K562 (cell line): ENCODE measurements around the gene ADAMTSL3. TPM values are rescaled to one million over a fixed set of nuclear protein-coding genes. Genes with fewer than 3 reads are reported as not detected.

ENCODE experiments used
- ATAC-seq: fragments of 200-7000 bp; cut with Tn5 transposase; 3 replicates; pipeline ENCODE4 v1.9.1; 2020; ENCODE audit warnings: moderate library complexity
- BruUV-seq: library from RNA; stranded (reverse); fragments of 400-500 nt; replicated peaks from 2 replicates; lab custom pipeline; 2021; lab: Mats Ljungman, UMichigan
- CTCF ChIA-PET: fragments of 300-600 bp; formaldehyde crosslinking; extraction: SDS; loops from one replicate; lab custom pipeline; 2021; ENCODE audit warnings: low intra/inter-chr PET ratio; lab: Yijun Ruan, JAX
- POLR2A ChIA-PET: fragments of 300-600, 350-650 bp; sonication (Branson Sonifier 250); formaldehyde crosslinking; extraction: SDS; loops from one replicate; lab custom pipeline; 2021; ENCODE audit warnings: antibody characterized with exemption, inconsistent platforms; lab: Yijun Ruan, JAX
- DNase-seq, 4 experiments: peaks; one replicate each; pipeline versions ENCODE4 v3.0.0 to v3.0.0-alpha.2; 2011 to 2018; ENCODE audit warnings: low spot score in 3 of 4, mixed read lengths in 3 of 4; ENCODE audit errors: extremely low read depth in 1 of 4
- FAIRE-seq: peaks from 2 replicates; lab custom pipeline; 2011; peaks lifted over from hg19 to GRCh38; lab: Jason Lieb, UNC
- H2AFZ ChIP-seq: 2 replicates; pipeline ENCODE4 v1.6.0; 2011; ENCODE audit warnings: low read depth, low read length, control low read depth, inconsistent platforms
- H3K27ac ChIP-seq: fragments of 200-600 bp; 3 replicates; pipeline ENCODE4 v1.8.0; 2011; ENCODE audit warnings: low read depth, mild to moderate bottlenecking, control low read depth, inconsistent platforms, low read length, moderate library complexity, mixed read lengths; ENCODE audit errors: extremely low read depth
- H3K27me3 ChIP-seq, 2 experiments: fragments of 300-600 bp in 1 of 2; 2 replicates in 1 of 2; 3 replicates in 1 of 2; pipeline versions ENCODE4 v1.6.0 to v1.8.0; 2011; ENCODE audit warnings: inconsistent platforms in 2 of 2, low read length in 2 of 2, mild to moderate bottlenecking in 1 of 2, mixed read lengths in 1 of 2, moderate library complexity in 1 of 2; ENCODE audit not compliant: control insufficient read depth in 2 of 2, insufficient read depth in 2 of 2
- H3K36me3 ChIP-seq: fragments of 300-600 bp; 3 replicates; pipeline ENCODE4 v1.8.0; 2011; ENCODE audit warnings: mild to moderate bottlenecking, low read length, inconsistent platforms; ENCODE audit not compliant: control insufficient read depth, insufficient read depth
- H3K4me1 ChIP-seq, 2 experiments: fragments of 200-600 bp in 1 of 2; replicated peaks in 1 of 2; 2 replicates in 1 of 2; 3 replicates in 1 of 2; pipeline versions ENCODE4 v1.5.1 to v1.8.0; 2011; ENCODE audit warnings: inconsistent platforms in 2 of 2, low read length in 2 of 2, mild to moderate bottlenecking in 1 of 2, mixed read lengths in 1 of 2, moderate library complexity in 1 of 2; ENCODE audit not compliant: control insufficient read depth in 2 of 2, insufficient read depth in 2 of 2
- H3K4me2 ChIP-seq: 2 replicates; pipeline ENCODE4 v1.6.1; 2011; ENCODE audit warnings: low read length, control low read depth, inconsistent platforms, mixed read lengths; ENCODE audit not compliant: insufficient read depth
- H3K4me3 ChIP-seq: fragments of 200-600 bp; sonication (generic), shearing (Covaris generic); 2 replicates; pipeline ENCODE4 v1.5.1; 2016; ENCODE audit warnings: control low read depth, inconsistent platforms
- H3K79me2 ChIP-seq: fragments of 200-600 bp; 3 replicates; pipeline ENCODE4 v1.8.0; 2011; ENCODE audit warnings: low read length, inconsistent platforms; ENCODE audit not compliant: control insufficient read depth, insufficient read depth
- H3K9ac ChIP-seq, 2 experiments: 2 replicates each; pipeline versions ENCODE4 v1.6.0 to v1.6.1; 2011; ENCODE audit warnings: low read depth in 2 of 2, low read length in 2 of 2, control low read depth in 1 of 2, inconsistent platforms in 1 of 2, mild to moderate bottlenecking in 1 of 2, mixed read lengths in 1 of 2; ENCODE audit not compliant: insufficient read depth in 1 of 2
- H3K9me1 ChIP-seq: one replicate; pipeline ENCODE4 v1.6.0; 2011; ENCODE audit warnings: inconsistent platforms, mild to moderate bottlenecking, low read length, moderate library complexity; ENCODE audit not compliant: control insufficient read depth, insufficient read depth
- H3K9me3 ChIP-seq: replicated peaks from 2 replicates; pipeline ENCODE4 v1.5.1; 2011; ENCODE audit warnings: low read depth, low read length, inconsistent platforms; ENCODE audit not compliant: control insufficient read depth, insufficient read depth
- H4K20me1 ChIP-seq: replicated peaks from 2 replicates; pipeline ENCODE4 v1.6.1; 2011; ENCODE audit warnings: low read length, inconsistent platforms, mixed read lengths; ENCODE audit not compliant: control insufficient read depth, insufficient read depth
- BDP1 ChIP-seq: IDR thresholded peaks from 3 replicates; pipeline ENCODE4 v1.6.1; 2011; ENCODE audit not compliant: insufficient read length, insufficient read depth
- CHD2 ChIP-seq: IDR thresholded peaks from 2 replicates; pipeline ENCODE4 v1.6.1; 2011; ENCODE audit warnings: low read depth, low read length
- CXXC5 ChIP-seq: fragments of 250-450 bp; sonication (Bioruptor Pico); IDR thresholded peaks from 2 replicates; pipeline ENCODE4 v1.8.0; 2022; ENCODE audit warnings: inconsistent platforms, mild to moderate bottlenecking, moderate library complexity
- GATA2 ChIP-seq: sonication (generic); formaldehyde crosslinking; IDR thresholded peaks from 2 replicates; pipeline ENCODE4 v1.4.0; 2020; ENCODE audit warnings: mild to moderate bottlenecking, missing genetic modification reagents
- NCOA2 ChIP-seq, 2 experiments: fragments of 450-650 bp; IDR thresholded peaks; 2 replicates each; pipeline ENCODE4 v1.6.1; 2018; ENCODE audit warnings: mild to moderate bottlenecking in 2 of 2, moderate library complexity in 1 of 2; ENCODE audit not compliant: partially characterized antibody in 2 of 2
- NFE2L1 ChIP-seq: fragments of 450-650 bp; IDR thresholded peaks from 2 replicates; pipeline ENCODE4 v1.6.1; 2016; ENCODE audit warnings: missing genetic modification characterization, low read depth, mild to moderate bottlenecking, missing compliant biosample characterization, moderate library complexity, borderline replicate concordance
- SAFB2 ChIP-seq: fragments of 200-400 bp; formaldehyde crosslinking; IDR thresholded peaks from 2 replicates; pipeline ENCODE4 v1.6.1; 2018; ENCODE audit warnings: borderline replicate concordance, low read length, low read depth, moderate library complexity; ENCODE audit not compliant: severe bottlenecking
- SRSF7 ChIP-seq: fragments of 200-400 bp; formaldehyde crosslinking; optimal IDR thresholded peaks from 2 replicates; pipeline ENCODE3; 2017; ENCODE audit warnings: mild to moderate bottlenecking, low read depth, low read length
- TAF15 ChIP-seq: fragments of 200-400 bp; formaldehyde crosslinking; IDR thresholded peaks from 2 replicates; pipeline ENCODE4 v1.6.1; 2017; ENCODE audit warnings: mild to moderate bottlenecking, low read depth, low read length, moderate library complexity
- ZNF512 ChIP-seq: IDR thresholded peaks from 2 replicates; pipeline ENCODE4 v1.6.1; 2016; ENCODE audit warnings: missing genetic modification characterization, missing compliant biosample characterization
- in situ Hi-C: fragments of 300-500 bp; cut with MboI; formaldehyde crosslinking; loops from 4 replicates; pipeline ENCODE4 v1.15.0; 2018; ENCODE audit warnings: inconsistent platforms, mixed read lengths
- intact Hi-C: fragments of 100-400 bp; cut with micrococcal nuclease; formaldehyde crosslinking; loops from 2 replicates; pipeline ENCODE4 v1.14.2; 2022
- polyA plus RNA-seq, 8 experiments: library from polyadenylated mRNA; depleted of rRNA in 4 of 8; stranded (reverse) in 5 of 8; unstranded in 3 of 8; fragments of >200 nt; fragmentation: Nextera tagmentation in 2 of 8; fragmentation: Illumina TruSeq in 1 of 8; extraction: Ambion mirVana in 2 of 8; extraction: Trizol in 1 of 8; gene quantifications; 2 replicates each; pipeline versions ENCODE4 v1.2.1 to v1.2.3, GENCODE V29; 2011 to 2014; ENCODE audit warnings: inconsistent platforms in 1 of 8, missing spikeins in 1 of 8
- total RNA-seq, 7 experiments: library from RNA; depleted of rRNA in 6 of 7; stranded (reverse); fragments of >200 nt in 6 of 7; fragmentation: Illumina TruSeq in 2 of 7; extraction: Trizol in 2 of 7; gene quantifications; 2 replicates each; pipeline versions ENCODE4 v1.2.1 to v1.2.3, GENCODE V29; 2011 to 2021; ENCODE audit warnings: low replicate concordance in 1 of 7
- TF ChIP-seq, protein P1 (sequence below): sonication (generic); formaldehyde crosslinking; IDR thresholded peaks from 2 replicates; pipeline ENCODE4 v1.8.0; 2023; ENCODE audit warnings: missing genetic modification reagents, mild to moderate bottlenecking, borderline replicate concordance
- TF ChIP-seq, protein P2 (sequence below): fragments of 250-450 bp; sonication (Bioruptor Pico); IDR thresholded peaks from 2 replicates; pipeline ENCODE4 v1.8.0; 2021; ENCODE audit warnings: moderate library complexity, mild to moderate bottlenecking, inconsistent platforms
- TF ChIP-seq, protein P3 (sequence below): sonication (generic); IDR thresholded peaks from 2 replicates; pipeline ENCODE4 v1.6.1; 2016

ADAMTSL3 gene
- total and polyA plus RNA-seq, 9 of the 15 experiments (the other 6 are each of a cell fraction or from before 2014, with no cell fraction given), result 0.01 to 0.18 (median 0.07) TPM; not detected in 3

- no peak for ATAC-seq
- Histone ChIP-seq H3K4me3 (no peak overlapping the region), H3K9me3 (no peaks in the 10 kb centered on the region), H3K27ac (no peak overlapping the region), H3K79me2 (no peaks in the 10 kb centered on the region), H3K4me1 (no peaks in the 10 kb centered on the region), H3K27me3 (peaks cover 0 to 1% of the 10 kb centered on the region in 2 experiments; a peak in 3 of 5 replicates), H3K9ac (no peak overlapping the region), H3K4me2 (no peak overlapping the region), H3K9me1 (no peaks in the 10 kb centered on the region), H4K20me1 (no peaks in the 10 kb centered on the region), H3K36me3 (no peaks in the 10 kb centered on the region), H2AFZ (no peak overlapping the region)
- no TSS peak for BruUV-seq
- ChIA-PET POLR2A (interaction anchor here (0.6 to 1.0 kb wide), 2 partner anchors 10 to 14 kb away, joined by 3 read pairs; no protein-coding TSS in a partner anchor), CTCF (no interaction called here)
- intact Hi-C loops (no loop called here), in situ Hi-C loops (no loop called here)
- no peak for FAIRE-seq
- no peak for DNase-seq
- TF ChIP-seq, protein P1, sequence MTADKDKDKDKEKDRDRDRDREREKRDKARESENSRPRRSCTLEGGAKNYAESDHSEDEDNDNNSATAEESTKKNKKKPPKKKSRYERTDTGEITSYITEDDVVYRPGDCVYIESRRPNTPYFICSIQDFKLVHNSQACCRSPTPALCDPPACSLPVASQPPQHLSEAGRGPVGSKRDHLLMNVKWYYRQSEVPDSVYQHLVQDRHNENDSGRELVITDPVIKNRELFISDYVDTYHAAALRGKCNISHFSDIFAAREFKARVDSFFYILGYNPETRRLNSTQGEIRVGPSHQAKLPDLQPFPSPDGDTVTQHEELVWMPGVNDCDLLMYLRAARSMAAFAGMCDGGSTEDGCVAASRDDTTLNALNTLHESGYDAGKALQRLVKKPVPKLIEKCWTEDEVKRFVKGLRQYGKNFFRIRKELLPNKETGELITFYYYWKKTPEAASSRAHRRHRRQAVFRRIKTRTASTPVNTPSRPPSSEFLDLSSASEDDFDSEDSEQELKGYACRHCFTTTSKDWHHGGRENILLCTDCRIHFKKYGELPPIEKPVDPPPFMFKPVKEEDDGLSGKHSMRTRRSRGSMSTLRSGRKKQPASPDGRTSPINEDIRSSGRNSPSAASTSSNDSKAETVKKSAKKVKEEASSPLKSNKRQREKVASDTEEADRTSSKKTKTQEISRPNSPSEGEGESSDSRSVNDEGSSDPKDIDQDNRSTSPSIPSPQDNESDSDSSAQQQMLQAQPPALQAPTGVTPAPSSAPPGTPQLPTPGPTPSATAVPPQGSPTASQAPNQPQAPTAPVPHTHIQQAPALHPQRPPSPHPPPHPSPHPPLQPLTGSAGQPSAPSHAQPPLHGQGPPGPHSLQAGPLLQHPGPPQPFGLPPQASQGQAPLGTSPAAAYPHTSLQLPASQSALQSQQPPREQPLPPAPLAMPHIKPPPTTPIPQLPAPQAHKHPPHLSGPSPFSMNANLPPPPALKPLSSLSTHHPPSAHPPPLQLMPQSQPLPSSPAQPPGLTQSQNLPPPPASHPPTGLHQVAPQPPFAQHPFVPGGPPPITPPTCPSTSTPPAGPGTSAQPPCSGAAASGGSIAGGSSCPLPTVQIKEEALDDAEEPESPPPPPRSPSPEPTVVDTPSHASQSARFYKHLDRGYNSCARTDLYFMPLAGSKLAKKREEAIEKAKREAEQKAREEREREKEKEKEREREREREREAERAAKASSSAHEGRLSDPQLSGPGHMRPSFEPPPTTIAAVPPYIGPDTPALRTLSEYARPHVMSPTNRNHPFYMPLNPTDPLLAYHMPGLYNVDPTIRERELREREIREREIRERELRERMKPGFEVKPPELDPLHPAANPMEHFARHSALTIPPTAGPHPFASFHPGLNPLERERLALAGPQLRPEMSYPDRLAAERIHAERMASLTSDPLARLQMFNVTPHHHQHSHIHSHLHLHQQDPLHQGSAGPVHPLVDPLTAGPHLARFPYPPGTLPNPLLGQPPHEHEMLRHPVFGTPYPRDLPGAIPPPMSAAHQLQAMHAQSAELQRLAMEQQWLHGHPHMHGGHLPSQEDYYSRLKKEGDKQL, result no peak
- TF ChIP-seq SAFB2 (no peak), ZNF512 (tag) (no peak), CXXC5 (no peak), GATA2 (no peak), BDP1 (no peak), NFE2L1 (tag) (no peak), SRSF7 (no peak), CHD2 (no peak), TAF15 (no peak), NCOA2 (IDR thresholded peaks at IDR 0.05; ENCODE audit: partially characterized antibody in 2 of 2) (no peak)
- TF ChIP-seq, protein P2, sequence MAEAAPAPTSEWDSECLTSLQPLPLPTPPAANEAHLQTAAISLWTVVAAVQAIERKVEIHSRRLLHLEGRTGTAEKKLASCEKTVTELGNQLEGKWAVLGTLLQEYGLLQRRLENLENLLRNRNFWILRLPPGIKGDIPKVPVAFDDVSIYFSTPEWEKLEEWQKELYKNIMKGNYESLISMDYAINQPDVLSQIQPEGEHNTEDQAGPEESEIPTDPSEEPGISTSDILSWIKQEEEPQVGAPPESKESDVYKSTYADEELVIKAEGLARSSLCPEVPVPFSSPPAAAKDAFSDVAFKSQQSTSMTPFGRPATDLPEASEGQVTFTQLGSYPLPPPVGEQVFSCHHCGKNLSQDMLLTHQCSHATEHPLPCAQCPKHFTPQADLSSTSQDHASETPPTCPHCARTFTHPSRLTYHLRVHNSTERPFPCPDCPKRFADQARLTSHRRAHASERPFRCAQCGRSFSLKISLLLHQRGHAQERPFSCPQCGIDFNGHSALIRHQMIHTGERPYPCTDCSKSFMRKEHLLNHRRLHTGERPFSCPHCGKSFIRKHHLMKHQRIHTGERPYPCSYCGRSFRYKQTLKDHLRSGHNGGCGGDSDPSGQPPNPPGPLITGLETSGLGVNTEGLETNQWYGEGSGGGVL (CRISPR knock-in tag), result no peak
- TF ChIP-seq, protein P3, sequence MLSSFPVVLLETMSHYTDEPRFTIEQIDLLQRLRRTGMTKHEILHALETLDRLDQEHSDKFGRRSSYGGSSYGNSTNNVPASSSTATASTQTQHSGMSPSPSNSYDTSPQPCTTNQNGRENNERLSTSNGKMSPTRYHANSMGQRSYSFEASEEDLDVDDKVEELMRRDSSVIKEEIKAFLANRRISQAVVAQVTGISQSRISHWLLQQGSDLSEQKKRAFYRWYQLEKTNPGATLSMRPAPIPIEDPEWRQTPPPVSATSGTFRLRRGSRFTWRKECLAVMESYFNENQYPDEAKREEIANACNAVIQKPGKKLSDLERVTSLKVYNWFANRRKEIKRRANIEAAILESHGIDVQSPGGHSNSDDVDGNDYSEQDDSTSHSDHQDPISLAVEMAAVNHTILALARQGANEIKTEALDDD, result no peak
Observed at GRCh38 chr15:83643201-83643600, 10.7 kb upstream of the ADAMTSL3 start.
